Lung (tissue), 12 donors: ENCODE data around the gene PKN2. TPM values are rescaled to one million over a fixed set of nuclear protein-coding genes. Genes with fewer than 3 reads are reported as not detected.
"Not testable (repeated sequence)": the region's sequence is repeated elsewhere in the genome, so short reads cannot be mapped to it uniquely, and the experiment has no call there.

ENCODE experiments used
- ATAC-seq: fragments of 200-7000 bp; cut with Tn5 transposase; one replicate; pipeline ENCODE4 v1.9.1; 2020; ENCODE audit warnings: moderate number of reproducible peaks; ENCODE audit not compliant: insufficient read depth, low FRiP score
- DNase-seq, 3 donors: peaks; one replicate each; pipeline ENCODE4 v3.0.0-alpha.2; 2013 to 2017
- H3K27ac ChIP-seq, 2 donors: one replicate each; pipeline ENCODE4 v1.5.1; 2013; ENCODE audit warnings: mild to moderate bottlenecking in 2 of 2, moderate library complexity in 2 of 2, control low read depth in 1 of 2, inconsistent platforms in 1 of 2, low read depth in 1 of 2, low read length in 1 of 2
- H3K27me3 ChIP-seq, 3 donors: one replicate each; pipeline ENCODE4 v1.5.1; 2013; ENCODE audit warnings: low read length in 2 of 3; ENCODE audit not compliant: control insufficient read depth in 3 of 3, insufficient read depth in 3 of 3
- H3K36me3 ChIP-seq, 4 donors: one replicate each; pipeline ENCODE4 v1.5.1; 2013; ENCODE audit warnings: low read length in 4 of 4, mild to moderate bottlenecking in 1 of 4, moderate library complexity in 1 of 4; ENCODE audit not compliant: control insufficient read depth in 4 of 4, insufficient read depth in 4 of 4
- H3K4me1 ChIP-seq, 5 donors: one replicate each; pipeline ENCODE4 v1.5.1; 2013; ENCODE audit warnings: low read length in 5 of 5, mild to moderate bottlenecking in 2 of 5, moderate library complexity in 1 of 5; ENCODE audit not compliant: control insufficient read depth in 5 of 5, insufficient read depth in 5 of 5
- H3K4me3 ChIP-seq: one replicate; pipeline ENCODE4 v1.5.1; 2013; ENCODE audit warnings: mild to moderate bottlenecking, control low read depth, moderate library complexity
- H3K9ac ChIP-seq, 2 donors: one replicate each; pipeline ENCODE4 v1.5.1; 2013; ENCODE audit warnings: low read length in 2 of 2, control low read depth in 1 of 2; ENCODE audit not compliant: insufficient read depth in 1 of 2
- H3K9me3 ChIP-seq, 4 donors: one replicate each; pipeline ENCODE4 v1.5.1; 2013; ENCODE audit warnings: low read length in 3 of 4, mild to moderate bottlenecking in 1 of 4, moderate library complexity in 1 of 4; ENCODE audit not compliant: control insufficient read depth in 4 of 4, insufficient read depth in 3 of 4
- CTCF ChIP-seq: IDR thresholded peaks from 2 replicates; pipeline ENCODE4 v1.5.1; 2012; ENCODE audit warnings: mild to moderate bottlenecking; ENCODE audit errors: control extremely low read depth, extremely low read depth
- WGBS, 2 donors: extraction: QIAGEN DNeasy Blood & Tissue Kit; methylation state at CpG; one replicate each; pipeline ENCODE4 v1.1.7; 2013; 5-methylcytosine and 5-hydroxymethylcytosine counted together
- polyA plus RNA-seq, 2 donors: library from polyadenylated mRNA; stranded (reverse); fragments of 200-250 nt; gene quantifications; one replicate each; pipeline ENCODE4 v1.2.1, GENCODE V29; 2013
- total RNA-seq, 2 donors: library from RNA; depleted of rRNA in 1 of 2; stranded (reverse); fragments of >200 nt in 1 of 2; gene quantifications; one replicate each; pipeline ENCODE4 v1.2.1, GENCODE V29; 2014 to 2021
- donor health status: control.
- donor health status: control.
- donor health status: Bipolar disorder and iron deficiency.
- donor health status: healthy.
- donor health status: DM: yes; HTN: yes; CAD: no.

The PKN2 gene
- total and polyA plus RNA-seq, 4 donors = 9.5 to 130 (median 24.8) TPM

- ATAC-seq (no peak), DNase-seq (no peak)
- Histone ChIP-seq H3K4me3 (no peak overlapping the region), H3K4me1 (no peaks in the 10 kb centered on the region), H3K27me3 (no peaks in the 10 kb centered on the region), H3K9ac (no peak overlapping the region), H3K9me3 (no peaks in the 10 kb centered on the region), H3K36me3 (peaks cover 7 to 59% (median 31%) of the 10 kb centered on the region in 4 donors), H3K27ac (no peak overlapping the region)
- TF ChIP-seq CTCF = no peak
- WGBS, 2 donors = 86 to 90% methylated on average over 2 of the region's 2 CpGs
These were observed 118.9 kb downstream of the PKN2 start for GRCh38 chr1:88802950-88803349.

- H3K4me1 ChIP-seq = no peaks in the 10 kb centered on the region
- H3K27me3 ChIP-seq = no peaks in the 10 kb centered on the region
- no peak for TF ChIP-seq CTCF
- H3K9ac ChIP-seq = no peak overlapping the region
- no peaks in the 10 kb centered on the region for H3K9me3 ChIP-seq
- WGBS, 2 donors = 97 to 98% methylated on average over 5 of the region's 5 CpGs
- DNase-seq = no peak
- H3K27ac ChIP-seq = no peak overlapping the region
- H3K4me3 ChIP-seq = no peak overlapping the region
- no peak for ATAC-seq
- peaks cover 7 to 57% (median 30%) of the 10 kb centered on the region in 4 donors for H3K36me3 ChIP-seq
These were observed 119.4 kb downstream of the PKN2 start for GRCh38 chr1:88803444-88803843.

GRCh38 chr1:88812366-88812765 is 128.3 kb downstream of the PKN2 start:
- Histone ChIP-seq H3K9ac (no peak overlapping the region), H3K36me3 (peaks cover 4 to 41% (median 11%) of the 10 kb centered on the region in 4 donors), H3K27me3 (no peaks in the 10 kb centered on the region), H3K4me1 (no peaks in the 10 kb centered on the region), H3K27ac (no peak overlapping the region), H3K9me3 (no peaks in the 10 kb centered on the region), H3K4me3 (no peak overlapping the region)
- DNase-seq (no peak), ATAC-seq (no peak)
- no peak for TF ChIP-seq CTCF

GRCh38 chr1:88813471-88813870 is 129.4 kb downstream of the PKN2 start:
- Histone ChIP-seq H3K9ac (no peak overlapping the region), H3K27ac (no peak overlapping the region), H3K27me3 (no peaks in the 10 kb centered on the region), H3K9me3 (no peaks in the 10 kb centered on the region), H3K4me3 (no peak overlapping the region), H3K4me1 (no peaks in the 10 kb centered on the region), H3K36me3 (peaks cover 4 to 43% (median 11%) of the 10 kb centered on the region in 4 donors)
- ATAC-seq (no peak), DNase-seq (no peak)
- TF ChIP-seq CTCF = no peak
- 93 to 100% methylated on average over 1 of the region's 1 CpG for WGBS, 2 donors

GRCh38 chr1:88819642-88820041 is 135.6 kb downstream of the PKN2 start:
- ATAC-seq, H3K4me1 ChIP-seq, H3K9me3 ChIP-seq, H3K9ac ChIP-seq, H3K27me3 ChIP-seq, H3K27ac ChIP-seq, DNase-seq, H3K4me3 ChIP-seq: not testable (repeated sequence)
- H3K36me3 ChIP-seq = peaks cover 1 to 18% (median 12%) of the 10 kb centered on the region in 4 donors
- WGBS, 2 donors = 97 to 100% methylated on average over 3 of the region's 3 CpGs
